SK-N-SH (cell line): ENCODE results near the gene RAC2. TPM values are rescaled to one million over a fixed set of nuclear protein-coding genes. Genes with fewer than 3 reads are reported as not detected.

Experiments used
- CTCF ChIA-PET: fragments of 300-600, 350-600 bp; formaldehyde crosslinking; extraction: SDS; loops from one replicate; lab custom pipeline; 2021; lab: Yijun Ruan, JAX
- POLR2A ChIA-PET: fragments of 350-600 bp; sonication (Branson Sonifier 250); formaldehyde crosslinking; extraction: SDS; loops from one replicate; lab custom pipeline; 2020; ENCODE audit warnings: antibody characterized with exemption, inconsistent platforms; lab: Yijun Ruan, JAX
- DNase-seq: peaks from one replicate; pipeline ENCODE4 v3.0.0; 2012
- H2AFZ ChIP-seq: fragments of 200-600 bp; sonication (generic); 2 replicates; pipeline ENCODE4 v1.8.1; 2016; ENCODE audit warnings: antibody characterized with exemption, mild to moderate bottlenecking, low read depth
- H3F3A ChIP-seq: fragments of 200-600 bp; sonication (generic); replicated peaks from 2 replicates; pipeline ENCODE3; 2016; ENCODE audit warnings: antibody characterized with exemption, mild to moderate bottlenecking; ENCODE audit not compliant: insufficient read depth
- H3K27ac ChIP-seq, 2 experiments: fragments of 200-500 bp in 1 of 2; fragments of 200-600 bp in 1 of 2; sonication (Bioruptor generic) in 1 of 2; sonication (generic), shearing (Covaris generic) in 1 of 2; 2 replicates each; pipeline versions ENCODE4 v1.5.1 to v1.6.1; 2014 to 2016; ENCODE audit warnings: low read depth in 2 of 2, inconsistent platforms in 1 of 2, low read length in 1 of 2, mild to moderate bottlenecking in 1 of 2, mixed read lengths in 1 of 2
- H3K27me3 ChIP-seq: fragments of 200-600 bp; sonication (generic), shearing (Covaris generic); 2 replicates; pipeline ENCODE4 v1.6.1; 2016; ENCODE audit warnings: mixed run types; ENCODE audit not compliant: insufficient read depth
- H3K36me3 ChIP-seq, 2 experiments: fragments of 200-500 bp in 1 of 2; fragments of 200-600 bp in 1 of 2; sonication (Bioruptor generic) in 1 of 2; sonication (generic) in 1 of 2; replicated peaks in 1 of 2; 2 replicates each; pipeline versions ENCODE3 to v1.5.1; 2014 to 2016; ENCODE audit warnings: low read length in 1 of 2, mild to moderate bottlenecking in 1 of 2; ENCODE audit not compliant: insufficient read depth in 2 of 2, control insufficient read depth in 1 of 2
- H3K4me1 ChIP-seq, 2 experiments: fragments of 200-500 bp in 1 of 2; fragments of 200-600 bp in 1 of 2; sonication (Bioruptor generic) in 1 of 2; sonication (generic), shearing (Covaris generic) in 1 of 2; 2 replicates each; pipeline versions ENCODE4 v1.5.1 to v1.6.1; 2014 to 2016; ENCODE audit warnings: low read depth in 1 of 2, low read length in 1 of 2, mixed run types in 1 of 2; ENCODE audit not compliant: insufficient read depth in 2 of 2, control insufficient read depth in 1 of 2
- H3K4me2 ChIP-seq: fragments of 200-600 bp; sonication (generic), shearing (Covaris generic); 2 replicates; pipeline ENCODE4 v1.6.1; 2017; ENCODE audit warnings: mixed run types
- H3K4me3 ChIP-seq, 2 experiments: fragments of 200-500 bp in 1 of 2; fragments of 200-600 bp in 1 of 2; sonication (Bioruptor generic) in 1 of 2; sonication (generic), shearing (Covaris generic) in 1 of 2; 2 replicates each; pipeline versions ENCODE4 v1.5.1 to v1.8.1; 2014 to 2016; ENCODE audit warnings: low read depth in 2 of 2, inconsistent platforms in 1 of 2, low read length in 1 of 2, mild to moderate bottlenecking in 1 of 2, mixed read lengths in 1 of 2, moderate library complexity in 1 of 2
- H3K79me2 ChIP-seq: fragments of 200-600 bp; sonication (generic); 2 replicates; pipeline ENCODE4 v1.8.1; 2017; ENCODE audit warnings: mild to moderate bottlenecking; ENCODE audit not compliant: insufficient read depth
- H3K9ac ChIP-seq: fragments of 200-600 bp; sonication (generic); 2 replicates; pipeline ENCODE4 v1.6.1; 2017; ENCODE audit warnings: mixed run types
- H3K9me2 ChIP-seq: fragments of 200-600 bp; sonication (generic); 2 replicates; pipeline ENCODE4 v1.6.1; 2017; ENCODE audit warnings: mixed run types
- H3K9me3 ChIP-seq: fragments of 200-600 bp; sonication (generic); 2 replicates; pipeline ENCODE4 v1.6.1; 2017; ENCODE audit warnings: mixed run types, mild to moderate bottlenecking, moderate library complexity
- H4K20me1 ChIP-seq: fragments of 200-600 bp; sonication (generic); 2 replicates; pipeline ENCODE4 v1.6.1; 2017; ENCODE audit warnings: mild to moderate bottlenecking, mixed run types; ENCODE audit not compliant: insufficient read depth
- CHD2 ChIP-seq: fragments of 150-350 bp; IDR thresholded peaks from 2 replicates; pipeline ENCODE4 v1.6.1; 2018; ENCODE audit warnings: low read length; ENCODE audit not compliant: partially characterized antibody
- CTCF ChIP-seq: fragments of 200-600 bp; sonication (generic); IDR thresholded peaks from 2 replicates; pipeline ENCODE4 v1.6.1; 2017; ENCODE audit warnings: antibody characterized with exemption, mild to moderate bottlenecking, moderate library complexity
- ELF1 ChIP-seq: IDR thresholded peaks from 2 replicates; pipeline ENCODE4 v1.4.0; 2012
- EP300 ChIP-seq, 2 experiments: IDR thresholded peaks; 2 replicates each; pipeline versions ENCODE4 v1.4.0 to v1.6.1; 2012; ENCODE audit warnings: borderline replicate concordance in 1 of 2, low read depth in 1 of 2, low read length in 1 of 2
- EZH2phosphoT487 ChIP-seq: fragments of 200-600 bp; sonication (generic); IDR thresholded peaks from 2 replicates; pipeline ENCODE4 v1.6.1; 2017; ENCODE audit warnings: low read depth, mixed run types, mild to moderate bottlenecking, antibody characterized with exemption, moderate library complexity, borderline replicate concordance
- FOSL2 ChIP-seq: IDR thresholded peaks from 2 replicates; pipeline ENCODE4 v1.4.0; 2012; ENCODE audit warnings: low read depth, mild to moderate bottlenecking, moderate library complexity, borderline replicate concordance
- FOXJ3 ChIP-seq: sonication (generic); formaldehyde crosslinking; IDR thresholded peaks from 2 replicates; pipeline ENCODE4 v1.5.1; 2020; ENCODE audit warnings: mild to moderate bottlenecking, missing genetic modification reagents
- FOXM1 ChIP-seq: IDR thresholded peaks from 2 replicates; pipeline ENCODE4 v1.4.0; 2012; ENCODE audit warnings: low read depth, mild to moderate bottlenecking
- GABPA ChIP-seq: IDR thresholded peaks from 2 replicates; pipeline ENCODE4 v1.4.0; 2012; ENCODE audit warnings: low read depth, mild to moderate bottlenecking
- GATA2 ChIP-seq: sonication (generic); formaldehyde crosslinking; IDR thresholded peaks from 2 replicates; pipeline ENCODE4 v1.5.0; 2020; ENCODE audit warnings: mild to moderate bottlenecking, missing genetic modification reagents
- JUND ChIP-seq: IDR thresholded peaks from 2 replicates; pipeline ENCODE4 v1.4.0; 2012
- MEF2A ChIP-seq: IDR thresholded peaks from 2 replicates; pipeline ENCODE4 v1.4.0; 2012; ENCODE audit warnings: low read depth, borderline replicate concordance
- MXI1 ChIP-seq: IDR thresholded peaks from 2 replicates; pipeline ENCODE4 v1.6.1; 2012; ENCODE audit warnings: mild to moderate bottlenecking, low read depth, low read length, improper control_type of control experiment
- NFIC ChIP-seq: IDR thresholded peaks from 2 replicates; pipeline ENCODE4 v1.4.0; 2012; ENCODE audit warnings: borderline replicate concordance
- PBX3 ChIP-seq: IDR thresholded peaks from 2 replicates; pipeline ENCODE4; 2012
- RAD21 ChIP-seq: IDR thresholded peaks from 2 replicates; pipeline ENCODE4 v1.6.1; 2012; ENCODE audit warnings: mild to moderate bottlenecking, low read length
- RFX5 ChIP-seq: IDR thresholded peaks from 2 replicates; pipeline ENCODE4 v1.6.1; 2012; ENCODE audit warnings: mild to moderate bottlenecking, improper control_type of control experiment, low read length
- RXRA ChIP-seq: IDR thresholded peaks from 2 replicates; pipeline ENCODE4 v1.4.0; 2012; ENCODE audit warnings: low read depth, mild to moderate bottlenecking, borderline replicate concordance
- SIN3A ChIP-seq: IDR thresholded peaks from 2 replicates; pipeline ENCODE4 v1.6.1; 2012; ENCODE audit warnings: low read depth, mild to moderate bottlenecking, low read length, moderate library complexity, borderline replicate concordance
- SMC3 ChIP-seq: IDR thresholded peaks from 2 replicates; pipeline ENCODE4 v1.6.1; 2012; ENCODE audit warnings: low read depth, low read length, improper control_type of control experiment
- TAF1 ChIP-seq: IDR thresholded peaks from 2 replicates; pipeline ENCODE4 v1.6.1; 2012; ENCODE audit warnings: low read depth, mild to moderate bottlenecking, low read length, moderate library complexity, borderline replicate concordance
- TCF12 ChIP-seq: IDR thresholded peaks from 2 replicates; pipeline ENCODE4 v1.4.0; 2012
- USF1 ChIP-seq: IDR thresholded peaks from 2 replicates; pipeline ENCODE4 v1.4.0; 2012; ENCODE audit warnings: low read depth, borderline replicate concordance
- YY1 ChIP-seq: IDR thresholded peaks from 2 replicates; pipeline ENCODE4 v1.4.0; 2012; ENCODE audit warnings: low read depth, mild to moderate bottlenecking
- WGBS: methylation state at CpG from one replicate; pipeline ENCODE4 v1.1.6; 2017; ENCODE audit warnings: low lambda C conversion rate; 5-methylcytosine and 5-hydroxymethylcytosine counted together
- polyA plus RNA-seq, 3 experiments: library from polyadenylated mRNA; depleted of rRNA; stranded (reverse); fragments of >200 nt; gene quantifications; 2 replicates each; pipeline ENCODE4 v1.2.3, GENCODE V29; 2012

RAC2 gene
- polyA plus RNA-seq, 1 of the 3 experiments (the other 2 are of a cell fraction): 29.9 TPM

DNA sequence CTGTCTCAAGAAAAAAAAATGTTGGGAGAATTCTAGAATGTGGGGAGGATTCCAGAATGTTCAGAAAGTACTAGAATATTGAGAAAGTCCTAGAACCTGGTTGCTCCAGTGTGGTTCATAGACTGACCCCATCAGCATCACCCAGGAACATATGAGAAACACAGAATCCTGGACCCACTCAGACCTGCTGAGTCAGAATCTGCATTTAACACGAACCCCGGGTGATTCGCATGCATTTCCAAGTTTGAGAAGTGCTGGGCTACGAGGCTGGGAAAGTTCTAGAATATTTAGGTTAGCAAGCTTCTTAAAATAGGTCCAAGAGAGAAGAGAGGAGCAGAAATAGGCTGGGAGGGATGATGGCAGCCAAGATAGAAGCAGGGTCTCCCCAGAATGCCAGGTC lies 62.4 kb downstream of the RAC2 start:
- Histone ChIP-seq H3K27ac (no peak overlapping the region), H3F3A (peaks cover 3% of the 10 kb centered on the region), H4K20me1 (no peaks in the 10 kb centered on the region), H3K79me2 (peaks cover 6% of the 10 kb centered on the region), H3K4me3 (no peak overlapping the region), H3K27me3 (no peaks in the 10 kb centered on the region), H3K9ac (no peak overlapping the region), H2AFZ (no peak overlapping the region), H3K4me1 (peaks cover 5 to 37% of the 10 kb centered on the region in 2 experiments; a peak in 3 of 4 replicates), H3K9me2 (no peaks in the 10 kb centered on the region), H3K36me3 (peaks cover 0 to 29% of the 10 kb centered on the region in 2 experiments), H3K9me3 (no peaks in the 10 kb centered on the region), H3K4me2 (no peak overlapping the region)
- WGBS: 90% methylated on average over 4 of the region's 4 CpGs
- TF ChIP-seq GABPA (no peak), RFX5 (no peak), FOXM1 (no peak), EP300 (IDR thresholded peaks at IDR 0.05; ENCODE audit: borderline replicate concordance in 1 of 2, low read depth in 1 of 2, low read length in 1 of 2) (no peak), GATA2 (CRISPR knock-in tag) (no peak), TCF12 (no peak), FOXJ3 (no peak), USF1 (no peak), SIN3A (no peak), PBX3 (no peak), MXI1 (no peak)
- ChIA-PET POLR2A (no interaction called here), CTCF (interaction anchor here (1.4 to 19.4 kb wide), 2 partner anchors 9 to 18 kb away, joined by 3 to 190 read pairs; no protein-coding TSS in a partner anchor)
- no peak for DNase-seq

- Histone ChIP-seq H3K4me3 (no peak overlapping the region), H3K27ac (no peak overlapping the region; a peak in 1 of 4 replicates), H3K9ac (no peak overlapping the region), H3F3A (no peaks in the 10 kb centered on the region), H3K9me3 (no peaks in the 10 kb centered on the region), H3K79me2 (no peaks in the 10 kb centered on the region), H2AFZ (no peak overlapping the region), H3K9me2 (no peaks in the 10 kb centered on the region), H3K27me3 (no peaks in the 10 kb centered on the region), H3K4me1 (peaks cover 0 to 38% of the 10 kb centered on the region in 2 experiments; a peak in 1 of 4 replicates), H4K20me1 (no peaks in the 10 kb centered on the region), H3K4me2 (no peak overlapping the region), H3K36me3 (peaks cover 0 to 29% of the 10 kb centered on the region in 2 experiments)
- CTCF ChIA-PET: interaction anchor here (1.4 to 19.4 kb wide), 3 partner anchors 8 to 19 kb away, joined by 3 to 190 read pairs (median 5); no protein-coding TSS in a partner anchor
- POLR2A ChIA-PET: no interaction called here
- DNase-seq: no peak
- WGBS: 92% methylated on average over 10 of the region's 15 CpGs
- TF ChIP-seq SMC3 (no peak), RXRA (no peak), CTCF (no peak), TAF1 (no peak), EP300 (IDR thresholded peaks at IDR 0.05; ENCODE audit: borderline replicate concordance in 1 of 2, low read depth in 1 of 2, low read length in 1 of 2) (no peak), FOXJ3 (no peak), PBX3 (no peak), RAD21 (no peak), FOSL2 (no peak), ELF1 (no peak), JUND (no peak), GATA2 (CRISPR knock-in tag) (no peak), TCF12 (no peak), MEF2A (no peak), YY1 (no peak), RFX5 (no peak), EZH2phosphoT487 (no peak), CHD2 (no peak), NFIC (no peak)
Measured at GRCh38 chr22:37180531-37181231, 63.4 kb downstream of the RAC2 start.
